NCI-H524 (cell line): Measurements from ENCODE around the gene BHLHA15.
A peak's percentile ranks its signal among the peaks of the same experiment; 100 is the strongest.

Source experiments
- DNase-seq, 2 experiments: peaks; one replicate each; lab custom pipeline; 2025; lab: John Stamatoyannopoulos, UW

BHLHA15 gene

GRCh38 chr7:98211221-98211675 lies at the start of gene BHLHA15:
Gene BHLHA15, plus strand, starts transcription at chr7:98211439. Its CDS starts 871 bp downstream, at chr7:98212310.
- DNase-seq = peak; percentile 8 to 29

DNA sequence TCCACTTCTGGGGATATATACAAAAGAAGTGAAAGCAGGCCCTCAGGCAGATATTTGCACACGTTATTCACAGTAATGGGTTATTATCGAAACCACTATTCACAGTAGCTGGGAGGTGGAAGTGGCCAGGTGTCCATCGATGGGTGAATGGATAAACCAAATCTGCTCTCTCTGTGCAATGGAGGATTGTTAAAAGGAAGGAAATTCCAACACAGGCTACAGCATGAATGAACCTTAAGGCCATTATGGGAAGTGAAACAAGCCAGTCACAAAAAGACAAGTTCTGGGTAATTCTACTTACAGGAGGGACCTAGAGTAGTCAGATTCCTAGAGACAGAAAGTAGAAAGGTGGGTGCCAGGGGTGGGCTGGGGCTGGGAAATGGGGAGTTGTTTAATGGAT lies 48.5 kb upstream of the BHLHA15 start:
- no peak for DNase-seq

GRCh38 chr7:98163269-98163668 lies 48.0 kb upstream of the BHLHA15 start:
- DNase-seq = no peak

GRCh38 chr7:98163704-98164494 lies 47.3 kb upstream of the BHLHA15 start:
- no peak for DNase-seq

- peak in 1 of 2 experiments; percentile 6 for DNase-seq
Observed at GRCh38 chr7:98165827-98166667, 45.2 kb upstream of the BHLHA15 start.

DNA sequence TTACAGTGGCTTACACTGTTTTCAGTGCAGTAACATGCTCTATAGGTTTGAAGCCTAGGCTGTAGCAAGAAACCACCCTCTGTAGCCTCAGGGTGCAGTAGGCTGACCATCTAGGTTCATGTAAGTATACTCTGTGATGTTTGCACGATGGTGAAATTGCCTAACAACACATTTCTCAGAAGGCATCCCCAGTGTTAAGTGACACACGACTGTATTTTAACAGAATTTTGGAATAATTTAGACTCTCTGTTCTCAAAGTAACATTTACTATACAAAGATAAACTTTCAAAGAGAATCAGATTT lies 44.6 kb upstream of the BHLHA15 start:
- DNase-seq = no peak

GRCh38 chr7:98167653-98168052 lies 43.6 kb upstream of the BHLHA15 start:
- no peak for DNase-seq

DNA sequence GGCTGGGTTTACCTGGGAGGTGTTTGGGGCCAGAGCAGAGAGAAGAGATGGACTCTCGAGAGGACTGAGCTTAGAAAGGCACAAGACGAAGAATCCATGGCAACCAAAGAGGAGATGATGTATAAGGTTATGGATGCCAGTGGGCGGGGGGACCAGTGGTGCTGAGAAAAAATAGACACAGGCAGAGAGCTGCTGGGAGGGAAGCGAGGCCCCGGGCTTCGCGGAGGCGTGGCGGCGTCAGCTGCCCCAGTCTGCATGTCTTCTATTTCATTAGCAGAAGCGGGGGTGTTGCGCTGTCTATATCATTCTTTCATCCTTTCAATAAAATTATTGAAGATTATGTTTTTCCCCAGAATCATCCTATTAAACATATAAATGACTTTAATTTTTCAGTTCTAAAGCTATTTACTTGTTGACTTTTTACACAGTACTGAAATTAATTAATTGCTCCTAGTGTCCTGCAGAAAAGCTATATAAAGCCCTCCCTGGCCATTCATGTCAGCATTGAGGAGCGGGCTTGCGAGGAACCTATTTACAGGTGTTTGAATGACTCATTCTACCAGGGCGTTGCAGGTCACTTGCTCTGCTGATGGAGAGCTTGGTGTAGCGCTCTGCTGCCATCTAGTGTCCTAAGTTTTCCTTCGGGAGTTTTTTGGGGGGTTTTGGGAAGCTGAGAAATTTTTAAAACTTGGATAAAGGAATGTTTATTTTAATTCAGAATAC lies 42.9 kb upstream of the BHLHA15 start:
- peak; percentile 11 to 54 for DNase-seq

- no peak for DNase-seq
Observed at GRCh38 chr7:98168904-98169621, 42.2 kb upstream of the BHLHA15 start.

- DNase-seq = no peak
Observed at GRCh38 chr7:98170966-98171365, 40.3 kb upstream of the BHLHA15 start.

DNA sequence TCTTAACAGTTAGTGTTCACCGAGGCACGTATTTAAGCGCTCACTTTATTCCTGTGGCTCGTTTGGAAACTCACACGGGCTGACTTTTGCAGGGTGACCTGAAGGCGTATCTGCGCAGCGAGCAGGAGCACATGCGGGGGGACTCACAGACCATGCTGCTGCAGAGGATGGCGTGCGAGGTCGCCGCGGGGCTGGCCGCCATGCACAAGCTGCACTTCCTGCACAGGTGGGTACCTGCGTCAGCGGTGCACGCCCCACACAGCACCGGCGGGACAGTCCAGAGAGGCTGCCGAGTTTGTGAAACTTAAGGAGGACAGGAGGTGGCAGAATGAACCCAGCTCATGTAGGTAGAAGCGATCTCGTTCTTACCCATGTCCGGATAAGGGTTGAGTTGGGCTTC lies 39.8 kb upstream of the BHLHA15 start:
- DNase-seq = no peak

- no peak for DNase-seq
Observed at GRCh38 chr7:98174334-98175259, 36.6 kb upstream of the BHLHA15 start.

DNA sequence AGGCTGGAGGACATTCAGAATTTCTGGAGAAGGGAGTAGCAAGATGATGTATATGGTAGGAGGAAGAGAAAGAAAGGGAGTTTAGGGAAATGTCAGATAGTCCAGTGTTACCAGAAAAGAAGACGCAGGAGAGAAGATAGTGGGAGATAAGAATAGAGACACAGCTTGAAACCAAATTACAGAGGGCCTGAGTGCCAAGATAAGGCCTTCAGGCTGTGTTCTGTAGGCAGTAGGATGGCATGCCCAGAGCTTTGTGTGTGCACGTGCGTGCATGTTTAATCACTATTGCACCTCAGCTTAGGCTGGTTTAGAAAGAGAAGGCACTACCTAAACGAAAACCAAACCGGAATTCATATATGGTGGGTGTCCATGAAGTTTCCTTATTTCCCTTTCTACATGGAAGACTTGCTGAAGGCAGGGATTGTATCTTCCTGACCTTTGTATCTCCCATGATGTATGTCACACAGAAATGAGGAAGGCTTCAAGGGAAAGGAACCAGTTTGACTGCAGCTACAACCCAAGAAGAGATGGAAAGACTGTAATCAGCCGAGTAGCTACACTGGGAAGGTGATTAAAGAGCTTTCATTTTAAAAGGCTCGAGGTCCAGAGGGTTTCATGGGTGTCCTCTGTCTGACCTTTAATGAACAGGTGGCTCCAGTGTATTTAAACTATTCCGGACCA lies 35.8 kb upstream of the BHLHA15 start:
- DNase-seq = no peak

GRCh38 chr7:98177553-98177952 lies 33.7 kb upstream of the BHLHA15 start:
- no peak for DNase-seq

GRCh38 chr7:98178321-98178720 lies 32.9 kb upstream of the BHLHA15 start:
- no peak for DNase-seq

GRCh38 chr7:98178762-98179490 lies 32.3 kb upstream of the BHLHA15 start:
- DNase-seq = no peak

DNA sequence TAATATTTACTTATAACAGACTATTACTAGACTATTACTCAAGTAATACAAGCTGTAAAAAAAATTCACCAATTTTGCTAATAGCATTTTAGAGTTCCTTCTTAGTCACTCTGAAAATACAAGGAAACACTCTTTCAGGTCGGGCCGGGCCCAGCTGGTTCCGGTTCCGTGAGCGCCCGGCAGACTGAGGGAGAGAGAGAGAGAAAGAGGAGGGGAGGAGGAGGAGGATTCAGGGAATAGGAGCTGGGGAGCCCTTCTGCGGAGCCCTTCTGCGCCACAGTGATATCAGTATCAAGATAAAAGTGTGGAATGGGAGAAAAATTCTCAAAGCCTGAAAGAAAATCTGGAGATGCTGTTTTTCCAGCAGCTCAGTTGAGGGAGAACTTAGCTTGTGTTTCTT lies 30.5 kb upstream of the BHLHA15 start:
- no peak for DNase-seq

- no peak for DNase-seq
Observed at GRCh38 chr7:98185101-98185500, 26.1 kb upstream of the BHLHA15 start.

DNA sequence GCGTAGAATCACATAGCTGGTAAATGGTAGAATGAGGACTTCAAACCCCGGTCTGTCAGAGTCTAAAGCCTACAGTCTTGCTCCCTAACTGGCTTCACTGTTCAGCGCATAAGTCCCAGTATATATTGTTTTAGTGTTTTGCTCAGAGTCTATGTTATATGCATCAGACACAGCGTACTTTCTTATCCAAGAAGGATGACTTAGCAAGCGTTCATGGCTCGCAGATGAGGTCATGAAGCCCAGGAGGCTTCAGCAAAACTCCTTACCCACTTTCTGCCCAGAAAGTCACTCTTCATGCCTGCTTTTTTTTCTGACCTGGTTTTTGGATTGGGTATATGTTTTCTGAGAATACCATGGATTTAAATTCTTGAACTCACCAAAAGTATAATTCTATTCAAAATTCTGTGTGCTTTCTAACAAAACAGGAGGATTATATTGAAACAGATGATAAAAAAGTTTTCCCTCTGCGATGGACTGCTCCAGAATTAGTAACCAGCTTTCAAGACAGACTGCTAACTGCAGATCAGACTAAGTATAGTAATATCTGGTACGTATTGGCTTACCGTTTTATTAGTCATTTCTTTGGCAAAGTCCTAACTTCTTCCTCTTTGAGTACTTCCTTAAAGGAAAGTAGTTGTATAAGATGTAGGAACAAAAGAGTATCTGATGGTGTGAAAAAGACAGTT lies 24.6 kb upstream of the BHLHA15 start:
- no peak for DNase-seq
